ENCODE measurements around the gene EPHA6.

DNA sequence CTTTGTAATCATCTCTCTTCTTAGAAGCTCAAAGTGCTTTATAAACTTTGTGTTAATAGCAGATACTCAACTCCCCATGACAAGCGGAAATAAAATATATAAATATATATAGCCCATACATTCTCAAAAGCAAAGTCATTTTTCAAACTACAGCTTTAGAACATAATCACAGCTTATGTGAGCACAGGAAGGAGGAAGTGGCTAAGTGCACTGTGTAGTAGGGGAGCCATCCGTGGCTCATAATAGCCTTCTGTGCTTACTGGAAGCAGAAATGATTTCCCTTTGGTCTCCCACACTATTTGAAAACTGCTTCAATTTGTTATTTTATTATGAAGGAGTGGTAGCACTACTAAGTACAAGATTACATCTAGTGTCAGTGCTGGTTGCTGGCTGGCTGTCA, 798.7 kb downstream of the EPHA6 start:
- TF ChIP-seq CTCF (IDR thresholded peaks at IDR 0.05) (no peak), POLR2A (IDR thresholded peaks at IDR 0.05) (no peak), POLR2AphosphoS5 (IDR thresholded peaks at IDR 0.05) (no peak)

All from transverse colon (tissue), 4 donors.